ENCODE measurements around the gene ACOXL. TPM values are rescaled to one million over a fixed set of nuclear protein-coding genes. Genes with fewer than 3 reads are reported as not detected.

ACOXL gene
- polyA plus RNA-seq, 3 donors: 0.35 TPM; not detected in 2

DNA sequence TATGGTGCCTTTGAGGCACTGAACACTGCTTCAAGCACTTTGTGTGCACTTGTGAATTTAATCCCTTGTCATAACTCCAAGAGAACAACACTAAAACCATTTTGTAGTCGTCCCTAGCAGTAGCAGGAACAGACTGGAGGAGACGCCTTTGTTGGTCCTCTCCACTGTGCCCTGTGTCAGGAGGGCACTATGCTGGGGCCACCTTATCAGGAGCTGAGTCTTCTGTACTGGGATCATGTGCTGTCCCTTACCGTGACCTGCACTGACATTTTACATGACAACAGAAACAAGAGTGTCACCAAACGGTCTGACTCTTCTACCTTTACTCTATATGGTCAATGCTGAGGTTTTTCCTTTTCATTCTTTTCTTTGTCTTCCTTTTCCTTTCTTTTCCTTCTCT lies 62.0 kb downstream of the ACOXL start:
- H2AFZ ChIP-seq (ENCODE audit: insufficient read depth, low read depth, low read length, poor library complexity, severe bottlenecking): no peak overlapping the region
- no peaks in the 10 kb centered on the region for H3K4me1 ChIP-seq (ENCODE audit: control insufficient read depth in 1 of 2, insufficient read depth in 2 of 2, low read length in 2 of 2)
- Mint-ChIP-seq H3K36me3 (no peaks in the 10 kb centered on the region), H3K9me3 (peaks cover 0 to 3% (median 2%) of the 10 kb centered on the region in 7 donors), H3K27me3 (ENCODE audit: low read depth in 3 of 3) (peaks cover 20 to 25% (median 21%) of the 10 kb centered on the region in 3 donors), H3K4me3 (no peak overlapping the region), H3K27ac (no peak overlapping the region), H3K4me1 (no peaks in the 10 kb centered on the region)
- H4K20me1 ChIP-seq (ENCODE audit: insufficient read depth, low read length): no peaks in the 10 kb centered on the region
- 77% methylated on average over 4 of the region's 4 CpGs for WGBS (ENCODE audit: insufficient coverage)
- H3K36me3 ChIP-seq (replicated peaks in 1 of 2; ENCODE audit: control insufficient read depth in 1 of 2, insufficient read depth in 2 of 2, low read length in 2 of 2): no peaks in the 10 kb centered on the region
- intact Hi-C loops (cut with micrococcal nuclease): no loop called here
- H3K4me3 ChIP-seq (replicated peaks in 1 of 3; ENCODE audit: low read depth in 2 of 3, low read length in 3 of 3): no peak overlapping the region
- no peak overlapping the region for H3K9ac ChIP-seq (ENCODE audit: insufficient read depth, low read length, poor library complexity, severe bottlenecking)
- H3K27me3 ChIP-seq (ENCODE audit: control insufficient read depth in 2 of 2, insufficient read depth in 2 of 2, low read length in 2 of 2): peaks cover 0 to 4% of the 10 kb centered on the region in 2 donors
- no peaks in the 10 kb centered on the region for H3K79me2 ChIP-seq (ENCODE audit: insufficient read depth, low read length)
- no peak overlapping the region for H3K27ac ChIP-seq (ENCODE audit: low read depth in 1 of 2, low read length in 2 of 2)
- peaks cover 0 to 2% of the 10 kb centered on the region in 2 donors for H3K9me3 ChIP-seq (replicated peaks in 1 of 2; ENCODE audit: control insufficient read depth in 1 of 2, insufficient read depth in 1 of 2, low read length in 2 of 2)
- no peak overlapping the region for H3K4me2 ChIP-seq (replicated peaks; ENCODE audit: extremely low read depth, low read length, poor library complexity, severe bottlenecking)
- no peak for DNase-seq
- TF ChIP-seq, protein P1, sequence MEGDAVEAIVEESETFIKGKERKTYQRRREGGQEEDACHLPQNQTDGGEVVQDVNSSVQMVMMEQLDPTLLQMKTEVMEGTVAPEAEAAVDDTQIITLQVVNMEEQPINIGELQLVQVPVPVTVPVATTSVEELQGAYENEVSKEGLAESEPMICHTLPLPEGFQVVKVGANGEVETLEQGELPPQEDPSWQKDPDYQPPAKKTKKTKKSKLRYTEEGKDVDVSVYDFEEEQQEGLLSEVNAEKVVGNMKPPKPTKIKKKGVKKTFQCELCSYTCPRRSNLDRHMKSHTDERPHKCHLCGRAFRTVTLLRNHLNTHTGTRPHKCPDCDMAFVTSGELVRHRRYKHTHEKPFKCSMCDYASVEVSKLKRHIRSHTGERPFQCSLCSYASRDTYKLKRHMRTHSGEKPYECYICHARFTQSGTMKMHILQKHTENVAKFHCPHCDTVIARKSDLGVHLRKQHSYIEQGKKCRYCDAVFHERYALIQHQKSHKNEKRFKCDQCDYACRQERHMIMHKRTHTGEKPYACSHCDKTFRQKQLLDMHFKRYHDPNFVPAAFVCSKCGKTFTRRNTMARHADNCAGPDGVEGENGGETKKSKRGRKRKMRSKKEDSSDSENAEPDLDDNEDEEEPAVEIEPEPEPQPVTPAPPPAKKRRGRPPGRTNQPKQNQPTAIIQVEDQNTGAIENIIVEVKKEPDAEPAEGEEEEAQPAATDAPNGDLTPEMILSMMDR (IDR thresholded peaks at IDR 0.05): no peak

DNA sequence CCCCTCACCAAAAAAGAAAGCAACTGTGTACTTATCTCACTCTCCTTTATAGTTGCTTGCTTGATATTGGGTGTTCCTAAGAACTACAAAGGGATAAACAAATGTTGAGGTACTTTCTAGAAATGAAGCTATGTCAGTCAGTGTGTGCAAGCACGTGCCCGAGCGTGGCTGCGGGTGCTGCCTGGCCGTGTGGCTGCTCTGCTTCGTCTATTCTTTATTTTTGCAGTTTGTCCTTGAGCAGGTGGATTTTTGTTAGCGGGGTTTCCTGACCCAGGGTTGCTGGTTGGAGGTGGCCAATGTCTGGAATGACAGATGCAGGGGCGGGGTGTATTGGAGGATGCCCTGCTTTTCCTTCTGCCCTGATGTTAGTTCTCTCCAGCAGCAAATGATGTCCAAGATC lies 62.6 kb downstream of the ACOXL start:
- H3K9me3 ChIP-seq (replicated peaks in 1 of 2; ENCODE audit: control insufficient read depth in 1 of 2, insufficient read depth in 1 of 2, low read length in 2 of 2): peaks cover 0 to 8% of the 10 kb centered on the region in 2 donors
- 98% methylated on average over 6 of the region's 8 CpGs for WGBS (ENCODE audit: insufficient coverage)
- Mint-ChIP-seq H3K9me3 (peaks cover 5 to 8% (median 7%) of the 10 kb centered on the region in 7 donors), H3K4me1 (no peaks in the 10 kb centered on the region), H3K4me3 (peak overlapping the region in 1 of 2 donors; percentile 54), H3K36me3 (no peaks in the 10 kb centered on the region), H3K27ac (no peak overlapping the region), H3K27me3 (ENCODE audit: low read depth in 3 of 3) (peaks cover 20 to 25% (median 22%) of the 10 kb centered on the region in 3 donors)
- no peaks in the 10 kb centered on the region for H3K79me2 ChIP-seq (ENCODE audit: insufficient read depth, low read length)
- no peak overlapping the region for H3K4me3 ChIP-seq (replicated peaks in 1 of 3; ENCODE audit: low read depth in 2 of 3, low read length in 3 of 3)
- H3K4me2 ChIP-seq (replicated peaks; ENCODE audit: extremely low read depth, low read length, poor library complexity, severe bottlenecking): no peak overlapping the region
- intact Hi-C loops (cut with micrococcal nuclease): no loop called here
- TF ChIP-seq, protein P1 (IDR thresholded peaks at IDR 0.05): no peak
- H3K36me3 ChIP-seq (replicated peaks in 1 of 2; ENCODE audit: control insufficient read depth in 1 of 2, insufficient read depth in 2 of 2, low read length in 2 of 2): no peaks in the 10 kb centered on the region
- H4K20me1 ChIP-seq (ENCODE audit: insufficient read depth, low read length): no peaks in the 10 kb centered on the region
- H3K9ac ChIP-seq (ENCODE audit: insufficient read depth, low read length, poor library complexity, severe bottlenecking): no peak overlapping the region
- H2AFZ ChIP-seq (ENCODE audit: insufficient read depth, low read depth, low read length, poor library complexity, severe bottlenecking): no peak overlapping the region
- DNase-seq: no peak
- H3K27ac ChIP-seq (ENCODE audit: low read depth in 1 of 2, low read length in 2 of 2): no peak overlapping the region
- H3K4me1 ChIP-seq (ENCODE audit: control insufficient read depth in 1 of 2, insufficient read depth in 2 of 2, low read length in 2 of 2): no peaks in the 10 kb centered on the region
- peaks cover 0 to 4% of the 10 kb centered on the region in 2 donors for H3K27me3 ChIP-seq (ENCODE audit: control insufficient read depth in 2 of 2, insufficient read depth in 2 of 2, low read length in 2 of 2)
